Endodermal cell (in vitro differentiated cells): ENCODE measurements around the gene IRF2BPL. TPM values are rescaled to one million over a fixed set of nuclear protein-coding genes. Genes with fewer than 3 reads are reported as not detected.

Experiments
- DNase-seq: peaks from one replicate; pipeline ENCODE4 v3.0.0-alpha.2; 2017
- H3K27ac ChIP-seq: 2 replicates; pipeline ENCODE4 v1.5.1; 2013; ENCODE audit warnings: mild to moderate bottlenecking, low read depth, low read length, moderate library complexity
- H3K27me3 ChIP-seq: 2 replicates; pipeline ENCODE4 v1.6.1; 2013; ENCODE audit warnings: mild to moderate bottlenecking, low read length, moderate library complexity; ENCODE audit not compliant: insufficient read depth, control insufficient read depth, poor library complexity, severe bottlenecking
- H3K36me3 ChIP-seq: 2 replicates; pipeline ENCODE4 v1.7.0; 2013; ENCODE audit warnings: mild to moderate bottlenecking, low read length, moderate library complexity; ENCODE audit not compliant: control insufficient read depth, insufficient read depth
- H3K4me1 ChIP-seq: one replicate; pipeline ENCODE4 v1.7.0; 2013; ENCODE audit warnings: low read length; ENCODE audit not compliant: control insufficient read depth, insufficient read depth
- H3K4me3 ChIP-seq: 2 replicates; pipeline ENCODE4 v1.5.1; 2013; ENCODE audit warnings: mild to moderate bottlenecking, low read length, moderate library complexity
- H3K9ac ChIP-seq: 2 replicates; pipeline ENCODE4 v1.6.1; 2013; ENCODE audit warnings: mild to moderate bottlenecking, low read length, moderate library complexity; ENCODE audit not compliant: poor library complexity, severe bottlenecking; ENCODE audit errors: extremely low read depth
- H3K9me3 ChIP-seq: 2 replicates; pipeline ENCODE4 v1.6.1; 2013; ENCODE audit warnings: mild to moderate bottlenecking, low read length, moderate library complexity; ENCODE audit not compliant: control insufficient read depth
- H3K27ac Mint-ChIP-seq: 2 replicates; pipeline ENCODE4 v1.8.0; 2020; ENCODE audit warnings: mixed read lengths
- H3K27me3 Mint-ChIP-seq: 2 replicates; pipeline ENCODE4 v1.8.0; 2021; ENCODE audit warnings: mild to moderate bottlenecking, mixed read lengths; ENCODE audit not compliant: insufficient read depth
- H3K36me3 Mint-ChIP-seq: 2 replicates; pipeline ENCODE4 v1.8.0; 2020; ENCODE audit warnings: low read depth, mixed read lengths
- H3K4me1 Mint-ChIP-seq: 2 replicates; pipeline ENCODE4 v1.8.0; 2020; ENCODE audit warnings: mixed read lengths
- H3K4me3 Mint-ChIP-seq: 2 replicates; pipeline ENCODE4 v1.8.0; 2020; ENCODE audit warnings: mild to moderate bottlenecking, moderate library complexity, mixed read lengths
- H3K9me3 Mint-ChIP-seq: 2 replicates; pipeline ENCODE4 v1.8.0; 2020; ENCODE audit warnings: mild to moderate bottlenecking, mixed read lengths
- CTCF ChIP-seq: fragments of 200-600 bp; sonication (generic); conservative IDR thresholded peaks from 2 replicates; pipeline ENCODE4 v1.5.0; 2021; ENCODE audit warnings: antibody characterized with exemption, mild to moderate bottlenecking
- WGBS, 2 experiments: methylation state at CpG; one replicate each; pipeline versions ENCODE4 v1.1.5 to v1.1.7; 2013; ENCODE audit warnings: missing lambda C conversion rate in 2 of 2, mixed read lengths in 1 of 2; ENCODE audit not compliant: insufficient coverage in 1 of 2, insufficient read length in 1 of 2; 5-methylcytosine and 5-hydroxymethylcytosine counted together
- total RNA-seq, 2 donors: library from RNA; stranded (reverse); fragmentation: NEBNext Ultra II Directional in 1 of 2; extraction: Animal tissue kit (Norgen Biotek cat#: 25700) in 1 of 2; gene quantifications; 2 replicates in 1 of 2; 3 replicates in 1 of 2; pipeline ENCODE4 v1.2.1, GENCODE V29; 2021

IRF2BPL gene
- total RNA-seq, 2 donors from 2014 or later = 34.2 to 44.3 TPM

GRCh38 chr14:76977793-76978720 is 50.5 kb downstream of the IRF2BPL start:
- Mint-ChIP-seq H3K36me3 (no peaks in the 10 kb centered on the region), H3K4me1 (peaks cover 4% of the 10 kb centered on the region), H3K27me3 (peaks cover 3% of the 10 kb centered on the region), H3K27ac (no peak overlapping the region), H3K9me3 (peaks cover 9% of the 10 kb centered on the region), H3K4me3 (no peak overlapping the region)
- Histone ChIP-seq H3K9ac (no peak overlapping the region), H3K36me3 (no peaks in the 10 kb centered on the region), H3K4me3 (no peak overlapping the region), H3K4me1 (no peaks in the 10 kb centered on the region), H3K27me3 (no peaks in the 10 kb centered on the region), H3K27ac (no peak overlapping the region), H3K9me3 (no peaks in the 10 kb centered on the region)
- DNase-seq = peak; percentile 63
- WGBS, 2 experiments = 88 to 89% methylated on average over 2 to 14 of the region's 15 CpGs
- no peak for TF ChIP-seq CTCF

- H3K4me3 Mint-ChIP-seq = no peak overlapping the region
- H3K36me3 Mint-ChIP-seq = no peaks in the 10 kb centered on the region
- H3K4me1 ChIP-seq = no peaks in the 10 kb centered on the region
- H3K27me3 ChIP-seq = no peaks in the 10 kb centered on the region
- TF ChIP-seq CTCF = no peak
- H3K27ac ChIP-seq = no peak overlapping the region
- no peaks in the 10 kb centered on the region for H3K36me3 ChIP-seq
- H3K4me1 Mint-ChIP-seq = peaks cover 8% of the 10 kb centered on the region
- H3K27ac Mint-ChIP-seq = peak overlapping the region; percentile 11
- peaks cover 3% of the 10 kb centered on the region for H3K9me3 Mint-ChIP-seq
- no peaks in the 10 kb centered on the region for H3K27me3 Mint-ChIP-seq
- no peak overlapping the region for H3K4me3 ChIP-seq
- WGBS, 2 experiments = 86 to 87% methylated on average over 6 to 7 of the region's 7 CpGs
- no peak for DNase-seq
- no peak overlapping the region for H3K9ac ChIP-seq
- no peaks in the 10 kb centered on the region for H3K9me3 ChIP-seq
Observed at GRCh38 chr14:76976240-76977005, 52.1 kb downstream of the IRF2BPL start.

GRCh38 chr14:76975812-76976211 is 52.7 kb downstream of the IRF2BPL start:
- Histone ChIP-seq H3K4me1 (no peaks in the 10 kb centered on the region), H3K27ac (no peak overlapping the region), H3K4me3 (no peak overlapping the region), H3K9me3 (no peaks in the 10 kb centered on the region), H3K9ac (no peak overlapping the region), H3K27me3 (no peaks in the 10 kb centered on the region), H3K36me3 (no peaks in the 10 kb centered on the region)
- Mint-ChIP-seq H3K27me3 (no peaks in the 10 kb centered on the region), H3K36me3 (no peaks in the 10 kb centered on the region), H3K4me1 (peaks cover 12% of the 10 kb centered on the region), H3K27ac (no peak overlapping the region), H3K9me3 (no peaks in the 10 kb centered on the region), H3K4me3 (no peak overlapping the region)
- 94 to 96% methylated on average over 3 to 4 of the region's 4 CpGs for whole genome bisulfite sequencing, 2 experiments
- no peak for DNase-seq
- TF ChIP-seq CTCF = no peak
